ENCODE measurements around the gene CACNB1.
A peak's percentile ranks its signal among the peaks of the same experiment; 100 is the strongest.

The CACNB1 gene

GRCh38 chr17:39200070-39200879, 2.8 kb upstream of the CACNB1 start, which contains the start of gene RPL19:
TSS of gene RPL19 (plus strand) at chr17:39200283. CDS start at chr17:39200345, 62 bp downstream.
- DNase-seq, result no peak

- DNase-seq, result peak; percentile 84
Measured at GRCh38 chr17:39199820-39200069, 2.3 kb upstream of the CACNB1 start.

- no peak for DNase-seq
Measured at GRCh38 chr17:39198186-39198566, 707 bp upstream of the CACNB1 start.

GRCh38 chr17:39196808-39197291, 619 bp downstream of the CACNB1 start:
- no peak for DNase-seq

- DNase-seq, result no peak
Measured at GRCh38 chr17:39196241-39196807, 1.1 kb downstream of the CACNB1 start.

- DNase-seq, result no peak
Measured at GRCh38 chr17:39195568-39196160, 1.8 kb downstream of the CACNB1 start.

- no peak for DNase-seq
Measured at GRCh38 chr17:39194985-39195524, 2.4 kb downstream of the CACNB1 start.

- no peak for DNase-seq
Measured at GRCh38 chr17:39194089-39194984, 3.1 kb downstream of the CACNB1 start.

- no peak for DNase-seq
Measured at GRCh38 chr17:39193346-39193745, 4.1 kb downstream of the CACNB1 start.

- no peak for DNase-seq
Measured at GRCh38 chr17:39192901-39193300, 4.6 kb downstream of the CACNB1 start.

- no peak for DNase-seq
Measured at GRCh38 chr17:39191750-39192510, 5.5 kb downstream of the CACNB1 start.

- DNase-seq, result no peak
Measured at GRCh38 chr17:39187152-39187830, 10.2 kb downstream of the CACNB1 start.

- no peak for DNase-seq
Measured at GRCh38 chr17:39186481-39187002, 10.9 kb downstream of the CACNB1 start.

- DNase-seq, result no peak
Measured at GRCh38 chr17:39183720-39184119, 13.7 kb downstream of the CACNB1 start.

GRCh38 chr17:39183045-39183444, 14.4 kb downstream of the CACNB1 start:
- no peak for DNase-seq

GRCh38 chr17:39181303-39181702, 16.2 kb downstream of the CACNB1 start:
- no peak for DNase-seq

GRCh38 chr17:39178536-39178935, 18.9 kb downstream of the CACNB1 start:
- DNase-seq, result no peak

GRCh38 chr17:39177256-39177655, 20.2 kb downstream of the CACNB1 start:
- DNase-seq, result no peak

GRCh38 chr17:39175695-39176093, 21.8 kb downstream of the CACNB1 start:
- no peak for DNase-seq

- DNase-seq, result peak; percentile 39
Measured at GRCh38 chr17:39174920-39175694, 22.4 kb downstream of the CACNB1 start.
